OCI-LY7 (cell line): Measurements from ENCODE around the gene SNAI3.

Experiments
- EZH2phosphoT487 ChIP-seq: fragments of 200-600 bp; sonication (generic); IDR thresholded peaks from 2 replicates; pipeline ENCODE4 v1.6.1; 2018; ENCODE audit warnings: low read depth, borderline replicate concordance, mild to moderate bottlenecking, mixed run types, antibody characterized with exemption, low read length, moderate library complexity, mixed read lengths
- TF ChIP-seq, protein P1 (sequence below): fragments of 200-600 bp; sonication (generic); conservative IDR thresholded peaks from 2 replicates; pipeline ENCODE4 v1.5.1; 2014; ENCODE audit warnings: mild to moderate bottlenecking, antibody characterized with exemption, low read length, moderate library complexity, mixed read lengths

GRCh38 chr16:88722784-88723506 is 36.6 kb upstream of the SNAI3 start:
- TF ChIP-seq, protein P1, sequence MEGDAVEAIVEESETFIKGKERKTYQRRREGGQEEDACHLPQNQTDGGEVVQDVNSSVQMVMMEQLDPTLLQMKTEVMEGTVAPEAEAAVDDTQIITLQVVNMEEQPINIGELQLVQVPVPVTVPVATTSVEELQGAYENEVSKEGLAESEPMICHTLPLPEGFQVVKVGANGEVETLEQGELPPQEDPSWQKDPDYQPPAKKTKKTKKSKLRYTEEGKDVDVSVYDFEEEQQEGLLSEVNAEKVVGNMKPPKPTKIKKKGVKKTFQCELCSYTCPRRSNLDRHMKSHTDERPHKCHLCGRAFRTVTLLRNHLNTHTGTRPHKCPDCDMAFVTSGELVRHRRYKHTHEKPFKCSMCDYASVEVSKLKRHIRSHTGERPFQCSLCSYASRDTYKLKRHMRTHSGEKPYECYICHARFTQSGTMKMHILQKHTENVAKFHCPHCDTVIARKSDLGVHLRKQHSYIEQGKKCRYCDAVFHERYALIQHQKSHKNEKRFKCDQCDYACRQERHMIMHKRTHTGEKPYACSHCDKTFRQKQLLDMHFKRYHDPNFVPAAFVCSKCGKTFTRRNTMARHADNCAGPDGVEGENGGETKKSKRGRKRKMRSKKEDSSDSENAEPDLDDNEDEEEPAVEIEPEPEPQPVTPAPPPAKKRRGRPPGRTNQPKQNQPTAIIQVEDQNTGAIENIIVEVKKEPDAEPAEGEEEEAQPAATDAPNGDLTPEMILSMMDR, result no peak
- TF ChIP-seq EZH2phosphoT487, result no peak
